PC-9 (cell line): ENCODE results near the gene CDK11B.

Experiments
- EZH2 ChIP-seq: fragments of 200-600 bp; sonication (generic); IDR thresholded peaks from 2 replicates; pipeline ENCODE4 v1.8.0; 2017; ENCODE audit warnings: antibody characterized with exemption, low read depth
- TF ChIP-seq, protein P1 (sequence below): fragments of 200-600 bp; sonication (generic); conservative IDR thresholded peaks from 2 replicates; pipeline ENCODE4 v1.6.1; 2017; ENCODE audit warnings: mixed run types, antibody characterized with exemption, mild to moderate bottlenecking, moderate library complexity

DNA sequence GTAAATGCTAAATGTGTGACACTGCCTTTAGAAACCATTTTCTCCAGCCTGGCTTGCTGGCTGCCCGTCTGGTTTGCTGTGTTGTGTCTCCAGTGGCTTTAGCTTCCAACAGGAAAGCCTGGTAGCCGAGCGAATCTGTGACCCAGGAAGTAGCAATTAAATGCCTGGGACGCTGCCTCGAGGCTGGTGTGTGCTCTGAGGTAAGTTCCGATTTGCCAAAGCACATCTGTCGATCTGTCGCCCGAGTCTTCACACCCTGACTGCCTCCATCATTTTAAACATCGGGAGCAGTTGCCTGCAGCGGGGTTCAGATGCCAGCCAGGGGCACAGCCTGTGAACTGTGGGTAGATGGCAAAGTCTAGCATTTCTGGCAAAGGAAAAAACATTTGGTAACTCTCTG is 41.3 kb downstream of the CDK11B start:
- TF ChIP-seq, protein P1, sequence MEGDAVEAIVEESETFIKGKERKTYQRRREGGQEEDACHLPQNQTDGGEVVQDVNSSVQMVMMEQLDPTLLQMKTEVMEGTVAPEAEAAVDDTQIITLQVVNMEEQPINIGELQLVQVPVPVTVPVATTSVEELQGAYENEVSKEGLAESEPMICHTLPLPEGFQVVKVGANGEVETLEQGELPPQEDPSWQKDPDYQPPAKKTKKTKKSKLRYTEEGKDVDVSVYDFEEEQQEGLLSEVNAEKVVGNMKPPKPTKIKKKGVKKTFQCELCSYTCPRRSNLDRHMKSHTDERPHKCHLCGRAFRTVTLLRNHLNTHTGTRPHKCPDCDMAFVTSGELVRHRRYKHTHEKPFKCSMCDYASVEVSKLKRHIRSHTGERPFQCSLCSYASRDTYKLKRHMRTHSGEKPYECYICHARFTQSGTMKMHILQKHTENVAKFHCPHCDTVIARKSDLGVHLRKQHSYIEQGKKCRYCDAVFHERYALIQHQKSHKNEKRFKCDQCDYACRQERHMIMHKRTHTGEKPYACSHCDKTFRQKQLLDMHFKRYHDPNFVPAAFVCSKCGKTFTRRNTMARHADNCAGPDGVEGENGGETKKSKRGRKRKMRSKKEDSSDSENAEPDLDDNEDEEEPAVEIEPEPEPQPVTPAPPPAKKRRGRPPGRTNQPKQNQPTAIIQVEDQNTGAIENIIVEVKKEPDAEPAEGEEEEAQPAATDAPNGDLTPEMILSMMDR, result no peak
- TF ChIP-seq EZH2, result no peak
